ENCODE data around the gene SPDL1. TPM values are rescaled to one million over a fixed set of nuclear protein-coding genes. Genes with fewer than 3 reads are reported as not detected.

Gene SPDL1
- total and polyA plus RNA-seq, 2 of the 4 experiments (the other 2 are of a cell fraction), result 18.8 to 29.4 TPM

- intact Hi-C loops (cut with micrococcal nuclease), result no loop called here
- Histone ChIP-seq H4K5ac (ENCODE audit: low read depth, low read length) (no peak overlapping the region), H4K8ac (ENCODE audit: low read depth in 2 of 2, low read length in 2 of 2) (peak overlapping the region in 1 of 2 experiments; percentile 11; a peak in 1 of 4 replicates), H2AK5ac (ENCODE audit: low read depth, low read length) (peak overlapping the region; percentile 23; the same call in 1 of the 2 replicates), H3K4ac (ENCODE audit: low read depth, low read length) (peak overlapping the region; percentile 67), H3K56ac (ENCODE audit: extremely low read depth, insufficient read depth, low read length) (no peak overlapping the region), H2AFZ (replicated peaks; ENCODE audit: low read length, poor library complexity) (no peak overlapping the region), H2BK5ac (ENCODE audit: low read depth, low read length, poor library complexity, severe bottlenecking) (peak overlapping the region; percentile 46), H3K27ac (ENCODE audit: insufficient read depth, low read length) (no peak overlapping the region), H3K27me3 (ENCODE audit: control insufficient read depth, insufficient read depth, low read length) (no peaks in the 10 kb centered on the region), H2BK20ac (ENCODE audit: low read depth, low read length) (peak overlapping the region; percentile 27), H3K79me1 (ENCODE audit: low read depth in 1 of 2, low read length in 2 of 2) (0 out of 4 replicates have a peak, but pooled peaks cover 0 to 5% of the 10 kb centered on the region in 2 experiments), H2AK9ac (replicated peaks; ENCODE audit: low read depth, low read length, poor library complexity) (no peak overlapping the region), H3K9me1 (ENCODE audit: insufficient read depth, low read length) (peaks cover 24% of the 10 kb centered on the region), H3K14ac (replicated peaks; ENCODE audit: low read depth, low read length) (peak overlapping the region; percentile 48), H3K36me3 (ENCODE audit: control insufficient read depth, insufficient read depth, low read length) (no peaks in the 10 kb centered on the region), H3K9me3 (ENCODE audit: control insufficient read depth, insufficient read depth, low read length) (no peaks in the 10 kb centered on the region), H3K23ac (ENCODE audit: low read depth, low read length) (no peak overlapping the region), H4K91ac (ENCODE audit: insufficient read depth, low read depth, low read length) (no peak overlapping the region), H3K4me1 (ENCODE audit: control insufficient read depth, insufficient read depth, low read length) (peaks cover 26% of the 10 kb centered on the region), H3K9ac (ENCODE audit: low read depth, low read length) (no peak overlapping the region), H3K4me3 (ENCODE audit: insufficient read depth, low read depth, low read length) (no peak overlapping the region), H3K18ac (ENCODE audit: low read depth, low read length) (peak overlapping the region; percentile 16; the same call in 1 of the 2 replicates), H4K20me1 (ENCODE audit: insufficient read depth, low read length) (no peaks in the 10 kb centered on the region), H2BK15ac (ENCODE audit: low read depth, low read length) (peak overlapping the region; percentile 61; the same call in 2 of the 3 replicates), H2BK120ac (ENCODE audit: low read depth, low read length) (peak overlapping the region; percentile 79), H3K4me2 (ENCODE audit: low read depth, low read length) (no peak overlapping the region)
- TF ChIP-seq MAZ (IDR thresholded peaks at IDR 0.05; ENCODE audit: borderline replicate concordance, low read depth, low read length) (no peak), POLR2A (IDR thresholded peaks at IDR 0.05; ENCODE audit: low read depth, low read length) (no peak)
- POLR2A ChIA-PET (ENCODE audit: unreplicated experiment), result no interaction called here
- 100% methylated on average over 1 of the region's 7 CpGs; no CpG with 5 or more reads in 1 of the 2 experiments for WGBS, 2 experiments (ENCODE audit: extremely low coverage in 2 of 2, insufficient read length in 1 of 2)
- no peak for DNase-seq
- in situ Hi-C loops (cut with MboI; ENCODE audit: low sequenced_read_pairs), result no loop called here
- dilution Hi-C loops (cut with HindIII; ENCODE audit: low sequenced_read_pairs, unreplicated experiment), result no loop called here
- no TSS peak for BruUV-seq (replicated peaks)
- CTCF ChIA-PET, result no interaction called here
- no peak for ATAC-seq (ENCODE audit: low read depth)
Measured at GRCh38 chr5:169649486-169649885, 65.9 kb downstream of the SPDL1 start.

Measured in IMR-90 (cell line).